ENCODE measurements around the gene MBNL2.
"Not testable (repeated sequence)": the region's sequence is repeated elsewhere in the genome, so short reads cannot be mapped to it uniquely, and the experiment has no call there.

The MBNL2 gene

GRCh38 chr13:97221989-97222700 is at the start of gene MBNL2:
TSS of gene MBNL2 (plus strand) at chr13:97222333. CDS start at chr13:97276236, 53,903 bp downstream.
- peak; percentile 51 to 69 (median 62) for DNase-seq

- no peak for DNase-seq
Measured at GRCh38 chr13:97174638-97175037, 47.5 kb upstream of the MBNL2 start.

GRCh38 chr13:97175041-97175440 is 47.1 kb upstream of the MBNL2 start:
- no peak for DNase-seq

GRCh38 chr13:97179501-97179900 is 42.6 kb upstream of the MBNL2 start:
- DNase-seq, result no peak

- no peak for DNase-seq
Measured at GRCh38 chr13:97182111-97182890, 39.8 kb upstream of the MBNL2 start.

- DNase-seq, result no peak
Measured at GRCh38 chr13:97185291-97185690, 36.8 kb upstream of the MBNL2 start.

DNA sequence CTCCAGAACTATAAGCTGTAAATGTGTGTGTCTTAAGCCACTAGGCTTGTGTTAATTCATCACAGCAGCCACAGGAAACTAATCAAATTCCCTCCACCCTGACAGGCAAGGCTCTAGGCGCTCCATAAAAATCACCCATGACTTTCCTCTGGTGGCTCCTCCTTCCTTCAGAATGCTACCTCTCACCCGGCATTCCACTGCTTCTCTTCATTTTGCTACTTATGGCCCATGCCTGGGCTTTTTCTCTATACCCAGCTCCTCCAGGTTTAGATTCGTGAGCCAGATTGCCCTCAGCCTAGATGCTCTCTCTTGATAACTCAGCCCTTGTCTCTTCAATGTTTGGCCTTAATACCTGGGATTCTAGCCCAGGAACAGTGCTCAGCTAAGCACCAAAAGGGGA is 36.4 kb upstream of the MBNL2 start:
- no peak for DNase-seq

- DNase-seq, result no peak
Measured at GRCh38 chr13:97188207-97188606, 33.9 kb upstream of the MBNL2 start.

- no peak for DNase-seq
Measured at GRCh38 chr13:97189928-97190327, 32.2 kb upstream of the MBNL2 start.

DNA sequence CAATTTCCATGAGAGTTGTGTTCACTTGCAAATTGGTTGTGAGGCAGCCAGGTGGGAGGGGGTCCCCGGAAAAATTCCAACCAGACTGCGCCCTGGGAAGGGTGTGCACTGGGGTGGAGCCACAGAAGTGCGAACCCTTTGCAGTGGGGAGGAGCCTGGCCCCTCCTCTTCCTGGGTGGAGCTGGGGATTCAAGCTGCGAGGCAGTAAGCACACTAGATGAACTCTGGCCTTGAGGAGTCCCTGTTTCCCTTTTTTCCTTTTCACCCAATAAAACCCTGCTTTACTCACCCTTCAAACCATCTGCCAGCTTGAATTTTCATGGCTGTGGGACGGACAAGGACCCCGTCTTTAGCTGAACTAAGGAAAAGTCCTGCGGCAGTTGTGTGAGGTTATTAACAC is 31.0 kb upstream of the MBNL2 start:
- no peak for DNase-seq

DNA sequence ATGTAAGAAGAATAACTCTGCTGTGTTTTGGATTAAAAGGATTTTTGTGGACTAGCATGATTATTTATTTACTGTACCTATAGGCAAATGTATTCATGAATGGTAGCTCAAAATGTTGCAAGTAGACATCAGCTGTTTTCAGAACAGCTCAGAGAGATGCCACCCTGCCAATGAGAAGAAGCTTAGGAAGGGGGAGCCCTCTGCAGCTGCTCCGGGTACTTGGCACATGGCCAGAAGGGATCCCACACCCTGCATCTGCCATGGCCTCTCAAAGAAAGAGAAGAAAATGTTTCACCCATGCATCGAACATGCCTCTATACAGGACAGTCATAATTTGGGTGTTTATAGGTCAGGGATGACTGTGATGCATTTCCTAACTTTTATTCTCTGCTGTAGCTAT is 30.5 kb upstream of the MBNL2 start:
- no peak for DNase-seq

DNA sequence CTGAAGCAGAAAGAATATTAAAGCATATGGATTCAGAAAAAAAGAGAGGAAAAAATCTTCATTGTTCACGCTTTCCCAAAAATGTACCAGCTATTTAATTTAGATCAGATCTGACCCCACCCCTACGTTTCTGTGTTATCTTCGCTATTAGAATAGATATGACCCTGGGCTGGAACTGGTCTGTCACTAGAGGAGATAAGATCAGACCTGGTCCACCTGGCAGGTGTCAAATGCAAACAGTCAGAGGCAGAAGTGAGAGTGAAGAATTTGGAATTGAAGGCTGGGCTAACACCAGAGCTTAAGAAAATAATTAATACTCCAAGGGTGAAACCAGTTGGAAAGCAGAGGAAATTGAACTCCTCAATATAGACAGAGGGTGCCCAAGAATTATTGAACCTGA is 30.0 kb upstream of the MBNL2 start:
- DNase-seq, result no peak

GRCh38 chr13:97193577-97193976 is 28.6 kb upstream of the MBNL2 start:
- DNase-seq, result no peak

- DNase-seq, result no peak
Measured at GRCh38 chr13:97194479-97194878, 27.7 kb upstream of the MBNL2 start.

DNA sequence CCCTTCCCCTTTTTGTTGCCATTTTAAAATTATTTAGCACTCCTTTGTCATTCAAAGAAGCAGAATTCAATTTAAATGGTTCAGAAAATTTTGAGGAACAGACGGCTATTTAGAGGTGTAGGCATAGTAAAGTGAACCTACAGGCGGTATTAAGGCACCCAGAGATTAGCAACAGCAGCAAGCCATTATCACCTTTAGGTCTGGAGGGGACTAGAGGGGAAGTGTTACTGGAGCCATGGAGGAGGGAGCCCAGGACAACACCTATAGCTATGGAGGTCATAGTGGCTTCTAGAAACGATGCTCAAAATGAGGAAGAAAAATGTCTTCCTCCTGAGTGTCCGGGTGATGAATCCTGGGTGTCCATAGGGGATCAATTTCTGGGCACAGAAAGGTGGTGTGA is 25.8 kb upstream of the MBNL2 start:
- no peak for DNase-seq

- no peak for DNase-seq
Measured at GRCh38 chr13:97198753-97199152, 23.4 kb upstream of the MBNL2 start.

GRCh38 chr13:97199451-97199850 is 22.7 kb upstream of the MBNL2 start:
- no peak for DNase-seq

DNA sequence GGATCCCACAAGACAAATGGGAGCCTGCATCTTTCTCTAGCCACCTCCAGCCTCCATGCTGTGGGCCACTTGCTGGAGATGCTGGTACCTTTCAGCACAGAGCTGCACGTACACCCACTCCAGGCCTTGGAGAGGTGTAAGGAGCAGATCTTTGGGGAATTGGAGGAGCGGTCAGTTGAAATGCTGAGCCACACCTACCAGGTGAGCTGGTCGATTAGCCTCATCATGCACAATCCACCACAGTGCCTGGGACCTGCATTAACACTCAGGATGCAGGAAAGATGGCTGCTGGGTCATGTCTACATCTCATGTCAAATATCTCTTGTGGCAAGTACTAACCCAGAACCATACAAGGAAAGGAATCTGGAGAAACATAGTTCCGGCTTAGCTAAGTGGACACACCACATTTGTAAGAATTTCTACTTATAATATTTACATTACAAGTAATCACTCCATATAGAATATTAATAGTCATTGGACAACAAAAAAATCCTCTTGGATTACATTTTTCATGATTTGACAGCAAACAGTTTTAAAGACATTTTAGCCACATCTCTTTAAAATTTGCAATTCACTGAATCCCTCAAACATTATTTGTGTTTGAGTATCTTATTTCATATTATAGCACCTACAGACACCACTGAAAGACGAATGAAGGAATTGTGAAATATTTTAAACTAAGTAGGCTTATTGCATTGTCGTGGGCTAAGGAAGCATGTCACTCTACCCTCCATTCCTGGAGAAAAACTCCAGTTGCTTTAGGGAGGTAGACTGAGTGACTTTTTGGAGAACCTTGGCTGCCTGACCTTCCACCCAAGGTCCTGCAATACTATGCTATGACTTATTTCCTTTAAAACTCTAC is 21.8 kb upstream of the MBNL2 start:
- no peak for DNase-seq

DNA sequence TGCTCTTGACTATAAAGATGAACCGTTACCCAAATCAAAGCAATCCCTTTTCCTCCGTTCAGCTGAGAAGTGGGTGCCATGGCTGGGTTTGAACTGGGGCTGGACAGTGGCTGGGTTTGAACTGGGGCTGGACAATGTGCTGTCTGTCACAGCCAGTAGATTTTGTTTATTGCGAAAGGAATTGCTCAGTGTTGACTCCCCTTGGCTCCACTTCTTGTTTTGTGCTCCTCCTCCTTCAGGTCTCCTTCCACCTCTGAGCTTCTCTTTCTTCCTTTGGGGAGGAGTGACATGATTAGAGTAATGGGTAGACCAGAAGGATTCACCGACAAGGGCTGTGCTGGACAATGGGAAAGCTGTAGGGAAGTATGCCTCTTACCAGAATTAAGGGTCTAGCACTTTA is 19.4 kb upstream of the MBNL2 start:
- DNase-seq, result no peak

- DNase-seq, result no peak
Measured at GRCh38 chr13:97205465-97205864, 16.7 kb upstream of the MBNL2 start.

- no peak for DNase-seq
Measured at GRCh38 chr13:97205982-97206381, 16.2 kb upstream of the MBNL2 start.

- not testable (repeated sequence) for DNase-seq
Measured at GRCh38 chr13:97207252-97207651, 14.9 kb upstream of the MBNL2 start.

DNA sequence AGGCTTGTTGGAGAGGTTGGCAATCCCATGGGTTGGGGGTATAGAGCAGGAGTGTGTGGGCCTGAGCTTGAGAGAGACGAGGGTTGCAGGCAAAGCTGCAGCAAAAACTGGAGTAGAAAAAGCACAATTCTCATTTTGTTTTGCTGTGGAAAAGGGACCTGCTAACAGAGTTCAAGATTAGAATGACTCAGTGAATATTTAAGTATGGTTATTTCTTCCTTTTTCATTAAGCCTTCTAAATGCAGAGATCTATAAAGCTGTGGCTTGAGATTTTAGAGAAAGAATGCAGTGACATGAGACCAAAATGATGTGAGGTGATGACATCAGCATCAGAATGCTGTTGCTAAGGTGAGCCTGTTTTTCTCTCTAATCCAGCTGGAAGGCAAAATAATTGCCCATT is 10.8 kb upstream of the MBNL2 start:
- no peak for DNase-seq

- DNase-seq, result no peak
Measured at GRCh38 chr13:97212004-97212403, 10.1 kb upstream of the MBNL2 start.

All from activated CD4-positive, CD25-positive, alpha-beta regulatory T cell (primary cell).